Stimulated activated CD8-positive, alpha-beta memory T cell treated with anti-CD3 and anti-CD28 coated beads, Interleukin-2, amount 100 ng/mL, for 48 hours (primary cell): ENCODE measurements around the gene TAF4B.
"Not testable (repeated sequence)": the region's sequence is repeated elsewhere in the genome, so short reads cannot be mapped to it uniquely, and the experiment has no call there.

Source experiments
- DNase-seq, 2 donors: peaks; one replicate each; pipeline ENCODE4 v3.0.0-alpha.2; 2020; ENCODE audit warnings: low read depth in 2 of 2

TAF4B gene

GRCh38 chr18:26307161-26307773 lies 81.0 kb downstream of the TAF4B start:
- no peak for DNase-seq

DNA sequence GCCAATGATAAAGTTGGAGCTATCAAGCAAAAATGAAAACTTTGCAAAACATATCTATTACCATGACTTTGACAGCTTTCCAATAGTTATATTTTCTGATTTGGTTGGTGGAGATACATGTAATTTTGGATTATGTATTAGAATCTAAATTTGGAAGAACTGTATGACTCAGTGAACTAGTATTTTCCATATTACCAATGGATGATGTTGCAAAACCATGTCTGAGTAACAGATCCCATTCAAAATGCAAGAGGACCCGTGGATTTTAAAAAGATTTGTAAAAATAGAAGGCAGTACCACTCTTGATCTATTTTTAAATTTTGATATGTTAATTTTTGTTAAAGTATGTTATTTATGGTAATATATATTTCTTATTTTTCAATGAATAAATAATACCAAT lies 83.0 kb downstream of the TAF4B start:
- no peak for DNase-seq

DNA sequence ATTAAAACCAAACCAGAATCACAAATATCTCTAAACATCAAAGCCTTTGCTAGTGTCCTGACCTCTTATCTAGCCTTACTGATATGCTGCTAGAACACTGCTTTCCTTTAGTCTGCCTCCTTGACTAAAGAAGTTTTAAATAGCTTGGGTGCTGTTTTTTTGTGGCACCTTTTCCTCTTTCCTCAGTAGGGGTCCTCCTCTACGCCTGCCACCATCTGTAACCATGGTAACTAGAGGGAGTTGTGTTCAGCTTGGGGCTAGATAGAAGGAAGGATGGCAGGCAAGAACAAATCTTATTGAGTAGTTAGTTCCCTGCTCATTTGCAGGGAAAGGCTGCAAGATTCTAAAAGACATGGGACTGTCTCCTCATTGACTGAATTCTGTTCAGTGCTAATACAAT lies 86.0 kb downstream of the TAF4B start:
- DNase-seq: no peak

DNA sequence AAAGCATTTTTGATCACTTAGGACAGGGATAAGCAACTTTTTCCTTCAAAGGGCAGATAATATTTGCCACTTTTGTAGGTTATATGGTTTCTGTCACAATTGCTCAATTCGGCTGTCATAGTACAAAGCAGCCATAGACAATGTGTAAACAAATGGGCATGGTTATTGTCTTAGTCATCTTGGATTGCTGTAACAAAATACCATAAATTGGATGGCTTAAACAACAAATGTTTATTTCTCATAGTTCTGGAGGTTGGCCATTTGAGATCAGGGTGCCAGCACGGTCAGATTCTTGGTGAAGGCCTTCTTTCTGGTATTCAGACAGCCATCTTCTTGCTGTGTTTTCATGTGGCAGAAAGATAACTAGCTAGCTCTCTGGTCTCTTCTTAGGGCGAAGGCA lies 91.2 kb downstream of the TAF4B start:
- DNase-seq: no peak

- no peak for DNase-seq
These were observed 94.4 kb downstream of the TAF4B start for GRCh38 chr18:26320686-26321085.

- DNase-seq: no peak
These were observed 96.8 kb downstream of the TAF4B start for GRCh38 chr18:26322890-26323653.

GRCh38 chr18:26325771-26326170 lies 99.5 kb downstream of the TAF4B start:
- no peak for DNase-seq

DNA sequence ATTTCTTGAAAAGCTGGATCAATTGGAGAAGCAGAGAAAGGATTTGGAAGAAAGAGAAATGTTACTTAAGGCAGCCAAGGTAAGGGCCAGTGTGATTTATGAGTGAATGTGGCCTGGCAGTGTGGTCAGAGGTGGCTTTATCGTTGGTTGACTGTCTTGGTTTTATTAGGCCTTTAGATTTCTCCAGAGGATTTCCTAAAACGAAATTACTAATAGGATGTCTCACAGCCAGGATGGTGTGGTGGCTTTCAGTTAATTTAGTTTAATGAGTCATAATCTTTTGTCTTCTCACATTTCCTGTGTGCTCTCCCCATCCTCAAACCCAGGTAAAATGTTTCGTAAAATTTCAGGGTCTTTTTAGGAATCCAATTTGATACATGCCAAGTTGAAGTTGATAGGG lies 100.8 kb downstream of the TAF4B start:
- no peak for DNase-seq

DNA sequence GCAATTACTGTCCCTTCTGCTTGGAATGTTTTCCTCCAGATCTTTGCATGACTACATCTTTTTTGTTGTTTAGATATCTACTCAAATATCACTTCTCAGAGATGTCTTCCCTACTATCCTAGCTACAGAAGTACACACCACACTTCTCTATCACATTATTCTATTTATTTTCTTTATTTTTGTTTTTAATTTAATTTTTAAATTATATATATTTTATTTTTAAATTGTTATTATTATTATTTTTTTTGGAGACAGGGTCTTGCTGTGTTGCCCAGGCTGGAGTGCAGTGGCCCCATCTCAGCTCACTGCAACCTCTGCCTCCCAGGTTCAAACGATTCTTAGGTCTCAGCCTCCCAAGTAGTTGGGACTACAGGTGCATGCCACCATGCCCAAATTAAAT lies 106.7 kb downstream of the TAF4B start:
- no peak for DNase-seq

DNA sequence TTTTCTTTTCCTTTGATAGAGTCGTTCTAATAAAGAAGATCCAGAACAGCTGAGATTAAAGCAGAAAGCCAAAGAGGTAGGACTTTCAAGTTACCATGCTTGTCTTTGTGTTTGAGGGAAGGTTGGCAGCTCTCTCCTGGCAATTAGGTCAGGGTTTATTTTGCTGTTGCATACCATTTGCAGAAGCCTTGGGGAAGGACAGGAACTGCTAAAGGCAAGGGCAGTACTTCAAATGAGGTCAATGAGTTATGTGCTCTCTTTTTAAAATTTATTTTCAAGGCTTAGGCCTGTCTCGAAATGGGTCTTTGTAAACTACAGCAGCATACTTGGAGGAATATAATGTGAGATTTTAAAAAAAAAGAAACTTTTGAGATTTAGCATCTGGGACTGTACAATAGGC lies 108.9 kb downstream of the TAF4B start:
- DNase-seq: no peak

DNA sequence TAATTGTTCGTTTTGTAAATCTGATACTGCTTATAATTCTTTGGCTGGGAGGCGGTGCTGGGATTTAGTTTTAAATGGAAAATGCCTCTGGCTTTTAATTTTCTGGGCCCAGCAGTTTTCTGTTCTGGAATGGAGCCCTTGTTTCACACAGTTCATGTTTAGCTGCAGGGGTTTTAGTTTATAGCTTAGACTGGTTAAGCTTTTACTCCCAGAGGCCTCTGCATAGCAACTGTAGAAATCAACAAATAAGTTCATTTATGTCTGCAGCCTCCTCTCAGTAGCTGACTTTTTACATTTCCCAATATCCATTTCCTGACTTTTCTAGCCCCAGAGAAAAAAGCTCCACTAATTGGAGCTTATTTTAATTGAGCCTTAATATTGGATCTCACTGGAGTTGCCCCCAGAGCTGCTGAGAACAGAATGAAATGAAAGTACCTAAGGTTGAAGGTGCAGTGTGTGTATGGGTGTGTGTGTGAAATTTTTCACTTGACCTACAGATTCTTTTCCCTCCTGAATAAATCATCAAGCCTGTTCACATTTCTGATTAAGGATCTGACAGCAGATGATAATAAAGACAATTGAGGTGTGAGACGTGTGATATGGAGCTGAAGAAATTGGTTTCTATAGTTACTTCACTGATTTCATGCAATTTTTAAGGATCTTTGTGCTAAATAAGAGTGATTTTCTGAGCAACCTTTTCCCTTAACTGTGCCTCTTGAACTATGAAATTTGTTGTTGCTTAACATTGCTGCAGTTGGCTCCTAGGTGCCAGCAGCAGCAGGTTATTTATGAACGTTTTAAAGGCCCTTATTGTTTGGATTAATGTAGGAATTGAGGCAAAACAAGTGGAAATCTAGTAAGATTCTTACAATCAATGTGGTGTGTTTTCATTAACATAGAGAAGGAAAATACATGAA lies 109.6 kb downstream of the TAF4B start:
- DNase-seq: no peak

GRCh38 chr18:26336572-26336971 lies 110.3 kb downstream of the TAF4B start:
- DNase-seq: no peak

GRCh38 chr18:26342646-26343045 lies 116.4 kb downstream of the TAF4B start:
- no peak for DNase-seq

DNA sequence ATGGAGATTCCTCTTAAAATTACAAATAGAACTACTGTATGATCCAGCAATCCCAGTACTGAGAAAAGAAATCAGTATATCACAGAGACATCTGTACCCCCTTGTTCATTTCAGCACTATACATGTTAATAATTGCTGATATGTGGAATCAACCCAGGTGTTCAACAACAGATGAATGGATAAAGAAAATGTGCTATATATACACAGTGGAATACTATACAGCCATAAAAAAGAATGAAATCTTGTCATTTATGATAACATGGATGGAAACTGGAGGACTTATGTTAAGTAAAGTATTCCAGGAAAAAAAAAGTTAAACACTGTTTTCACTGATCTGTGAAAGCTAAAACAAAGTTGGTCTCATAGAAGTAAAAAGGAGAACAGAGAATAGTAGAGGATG lies 124.7 kb downstream of the TAF4B start:
- DNase-seq: no peak

DNA sequence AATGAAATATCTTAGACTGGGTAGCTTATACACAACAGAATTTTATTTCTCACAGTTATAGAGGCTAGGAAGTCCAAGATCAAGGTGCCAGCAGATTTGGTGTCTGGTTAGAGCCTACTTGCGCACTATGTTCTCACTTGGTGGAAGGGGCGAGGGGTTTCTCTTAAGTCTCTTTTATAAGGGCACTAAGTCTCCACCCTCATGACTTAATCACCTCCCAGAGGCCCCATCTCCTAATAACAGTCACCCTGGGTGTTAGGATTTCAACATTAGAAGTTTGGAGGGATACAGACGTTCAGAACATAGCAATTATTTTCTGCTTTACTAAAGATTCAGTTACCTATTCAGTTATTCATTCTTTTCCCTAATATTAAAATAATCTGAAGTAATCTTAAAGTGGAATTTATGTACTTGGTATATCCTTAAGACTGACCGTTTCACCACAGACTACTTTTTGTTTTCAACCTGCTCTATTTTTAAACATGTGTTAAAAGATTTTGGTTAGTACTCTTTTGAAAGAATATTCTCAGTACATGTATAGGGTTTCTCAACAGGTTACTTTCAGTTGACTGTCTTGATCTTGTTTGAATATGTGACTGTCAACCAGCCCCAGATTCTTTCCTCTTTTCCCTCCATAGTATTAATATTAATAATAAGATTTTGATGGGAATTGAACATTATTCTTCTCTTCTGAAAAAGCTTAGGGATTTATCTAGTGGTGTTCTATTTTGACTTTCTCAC lies 130.0 kb downstream of the TAF4B start:
- DNase-seq: no peak

DNA sequence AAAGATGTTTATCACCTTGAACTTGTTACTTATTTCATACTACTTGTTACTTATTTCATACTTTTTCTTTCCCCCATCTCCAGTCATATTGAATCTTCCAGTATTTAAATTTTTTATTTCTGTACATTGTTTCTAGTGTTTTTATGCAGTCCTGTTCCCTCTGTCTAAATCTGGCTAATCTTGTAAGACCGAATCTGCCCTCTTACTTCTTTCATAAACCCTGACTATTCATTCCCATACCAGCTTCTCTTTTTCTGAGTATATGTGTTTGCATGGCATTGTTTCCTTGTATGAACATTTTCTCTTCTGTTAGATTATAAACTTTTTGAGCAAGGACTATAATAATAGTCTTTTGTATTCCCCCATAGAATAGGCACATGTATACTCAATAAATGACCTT lies 131.7 kb downstream of the TAF4B start:
- no peak for DNase-seq

- no peak for DNase-seq
These were observed 135.8 kb downstream of the TAF4B start for GRCh38 chr18:26362021-26362420.

GRCh38 chr18:26367425-26367824 lies 141.2 kb downstream of the TAF4B start:
- no peak for DNase-seq

- no peak for DNase-seq
These were observed 143.8 kb downstream of the TAF4B start for GRCh38 chr18:26370037-26370436.

DNA sequence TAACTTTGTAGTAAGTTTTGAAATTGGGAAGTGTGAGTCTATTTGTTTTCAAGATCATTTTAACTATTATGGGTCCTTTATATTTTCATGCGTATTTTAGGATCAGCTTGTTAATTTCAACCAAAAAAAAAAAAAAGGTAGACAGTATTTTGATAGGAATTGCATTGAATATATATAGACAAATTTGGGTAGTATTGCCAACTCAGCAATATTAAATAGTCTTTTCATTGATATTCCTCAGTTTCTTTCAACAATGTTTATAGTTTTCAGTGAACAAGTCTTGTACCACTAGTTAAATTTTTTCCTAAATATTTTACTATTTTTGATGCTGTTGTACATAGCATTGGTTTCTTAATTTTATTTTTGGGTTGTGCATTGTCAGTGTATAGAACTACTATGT lies 149.9 kb downstream of the TAF4B start:
- DNase-seq: no peak

DNA sequence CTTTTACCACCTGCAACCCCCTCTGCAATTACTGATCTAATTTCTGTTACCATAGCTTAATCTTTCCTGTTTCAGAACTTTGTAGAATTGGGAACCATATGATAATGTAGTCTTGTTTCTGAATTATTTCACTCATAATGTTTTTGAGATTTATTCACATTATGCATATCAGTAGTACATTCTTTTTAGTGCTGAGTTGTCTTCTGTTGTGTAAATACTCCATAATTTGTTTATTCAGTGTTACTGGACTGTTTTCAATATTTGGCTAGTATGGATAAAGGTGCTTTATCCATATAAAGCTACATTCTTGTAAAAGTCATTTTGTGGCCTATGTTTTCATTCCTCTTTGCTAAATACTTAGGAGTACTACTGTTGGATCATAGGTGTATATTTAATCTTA lies 152.5 kb downstream of the TAF4B start:
- DNase-seq: no peak

DNA sequence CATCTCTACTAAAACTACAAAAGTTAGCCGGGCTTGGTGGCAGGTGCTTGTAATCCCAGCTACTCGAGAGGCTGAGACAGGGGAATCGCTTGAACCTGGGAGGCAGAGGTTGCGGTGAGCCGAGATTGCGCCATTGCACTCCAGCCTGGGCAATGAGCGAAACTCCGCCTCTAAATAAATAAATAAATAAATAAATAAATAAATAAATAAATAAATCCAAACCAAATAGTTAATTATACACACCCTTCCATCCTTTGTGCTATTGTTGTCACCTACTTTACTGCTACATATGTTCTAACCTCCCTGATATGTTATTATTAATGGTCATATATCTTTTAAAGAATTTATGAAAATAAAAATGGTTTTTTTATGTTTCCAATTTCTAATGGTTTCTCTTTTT lies 155.3 kb downstream of the TAF4B start:
- DNase-seq: not testable (repeated sequence)
